ENCODE data around the gene FOXC1. TPM values are rescaled to one million over a fixed set of nuclear protein-coding genes. Genes with fewer than 3 reads are reported as not detected.

Gene FOXC1
- total RNA-seq, 1 donor from 2014 or later, result 9.8 TPM

DNA sequence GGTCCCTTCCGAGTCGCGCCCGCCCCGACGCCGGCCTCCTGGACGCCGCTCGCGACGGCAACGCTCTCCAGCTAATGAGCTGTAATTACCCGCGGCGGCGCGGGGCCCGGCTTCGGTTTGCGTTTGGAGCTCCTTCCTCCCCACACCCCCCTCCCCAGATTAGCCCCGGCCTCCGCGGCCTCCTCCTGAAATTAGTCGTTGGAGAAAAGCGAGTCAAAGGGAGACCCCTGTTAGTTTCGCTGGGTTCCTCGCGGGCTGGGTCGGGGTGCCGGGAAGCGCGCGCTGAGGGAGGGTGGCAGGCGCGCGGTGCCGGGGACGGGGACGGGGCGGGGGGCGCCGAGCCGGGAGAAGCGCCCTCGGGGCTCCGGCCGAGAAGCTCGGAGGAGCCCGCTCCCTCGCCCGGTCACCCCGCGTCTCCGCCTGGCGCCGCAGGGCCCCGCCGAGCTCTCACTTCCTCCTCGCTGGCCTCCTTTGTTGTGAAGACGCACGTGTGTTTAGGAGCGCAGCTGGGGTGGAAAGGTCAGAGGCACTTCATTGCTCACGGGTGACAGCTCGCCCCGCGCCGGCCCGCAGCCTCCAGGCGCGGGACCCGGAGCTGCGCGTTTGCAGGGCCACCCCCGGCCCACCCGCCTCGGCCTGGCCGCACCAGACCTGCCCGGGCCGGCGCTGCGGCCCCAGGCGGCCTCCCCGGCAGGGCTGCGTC is 4.9 kb downstream of the FOXC1 start:
- Histone ChIP-seq H3K4me3 (peak overlapping the region; percentile 38 to 59), H3K4me1 (peaks cover 28% of the 10 kb centered on the region), H3K27ac (peak overlapping the region; percentile 20), H3K27me3 (peaks cover 26% of the 10 kb centered on the region), H3K36me3 (no peaks in the 10 kb centered on the region), H3K9me3 (no peaks in the 10 kb centered on the region)
- DNase-seq (ENCODE audit: extremely low spot score in 2 of 2), result no peak
- no peak for TF ChIP-seq POLR2A (IDR thresholded peaks at IDR 0.05)
- no peak for TF ChIP-seq POLR2AphosphoS5 (IDR thresholded peaks at IDR 0.05; ENCODE audit: insufficient read depth in 1 of 2, low read depth in 1 of 2)
- TF ChIP-seq, protein P1, sequence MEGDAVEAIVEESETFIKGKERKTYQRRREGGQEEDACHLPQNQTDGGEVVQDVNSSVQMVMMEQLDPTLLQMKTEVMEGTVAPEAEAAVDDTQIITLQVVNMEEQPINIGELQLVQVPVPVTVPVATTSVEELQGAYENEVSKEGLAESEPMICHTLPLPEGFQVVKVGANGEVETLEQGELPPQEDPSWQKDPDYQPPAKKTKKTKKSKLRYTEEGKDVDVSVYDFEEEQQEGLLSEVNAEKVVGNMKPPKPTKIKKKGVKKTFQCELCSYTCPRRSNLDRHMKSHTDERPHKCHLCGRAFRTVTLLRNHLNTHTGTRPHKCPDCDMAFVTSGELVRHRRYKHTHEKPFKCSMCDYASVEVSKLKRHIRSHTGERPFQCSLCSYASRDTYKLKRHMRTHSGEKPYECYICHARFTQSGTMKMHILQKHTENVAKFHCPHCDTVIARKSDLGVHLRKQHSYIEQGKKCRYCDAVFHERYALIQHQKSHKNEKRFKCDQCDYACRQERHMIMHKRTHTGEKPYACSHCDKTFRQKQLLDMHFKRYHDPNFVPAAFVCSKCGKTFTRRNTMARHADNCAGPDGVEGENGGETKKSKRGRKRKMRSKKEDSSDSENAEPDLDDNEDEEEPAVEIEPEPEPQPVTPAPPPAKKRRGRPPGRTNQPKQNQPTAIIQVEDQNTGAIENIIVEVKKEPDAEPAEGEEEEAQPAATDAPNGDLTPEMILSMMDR (IDR thresholded peaks at IDR 0.05), result no peak
- intact Hi-C loops (cut with DNase I), result loop anchor here (5.0 to 10.0 kb wide), 2 partner anchors 300 to 488 kb away; no protein-coding TSS in a partner anchor

DNA sequence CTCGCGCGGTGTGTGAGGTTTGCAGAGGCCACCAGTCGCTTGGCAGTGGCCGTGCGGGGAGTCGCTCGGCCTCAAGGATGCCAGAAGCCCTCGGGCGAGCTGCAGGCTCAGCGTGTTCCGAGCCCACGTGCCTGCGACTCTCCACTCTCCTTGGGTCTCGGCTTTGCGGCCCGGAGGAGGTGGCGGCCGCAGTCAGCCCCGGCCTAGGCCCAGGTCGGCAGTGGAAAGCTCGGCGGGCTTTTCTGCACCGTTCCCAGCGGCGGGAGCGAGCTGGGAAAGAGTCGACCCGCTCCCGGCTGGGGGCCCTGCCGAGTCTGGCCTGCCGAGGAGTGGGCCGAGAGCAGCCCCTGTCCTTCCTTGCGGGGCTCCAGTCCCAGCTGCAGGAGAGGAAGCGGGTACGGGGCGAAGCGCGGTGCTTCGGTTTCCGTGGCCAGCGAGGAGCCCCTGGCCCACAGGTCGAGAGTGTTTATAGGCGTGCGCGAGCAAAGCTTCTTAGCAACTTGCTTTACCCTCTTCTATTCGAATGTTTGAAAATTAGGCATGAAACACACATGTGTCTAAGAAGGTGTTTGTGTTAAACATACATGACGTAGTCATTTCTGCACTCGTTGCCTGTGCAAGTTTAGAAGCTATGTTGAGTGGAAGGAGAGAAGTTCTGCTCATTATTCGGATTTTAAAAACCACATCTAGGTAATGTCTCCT is 5.6 kb downstream of the FOXC1 start:
- DNase-seq (ENCODE audit: extremely low spot score in 2 of 2), result no peak
- Histone ChIP-seq H3K27ac (peak overlapping the region; percentile 20), H3K36me3 (no peaks in the 10 kb centered on the region), H3K9me3 (no peaks in the 10 kb centered on the region), H3K4me1 (peaks cover 31% of the 10 kb centered on the region), H3K4me3 (peak overlapping the region; percentile 38 to 59), H3K27me3 (peaks cover 26% of the 10 kb centered on the region)
- intact Hi-C loops (cut with DNase I), result loop anchor here (10.0 kb wide), 1 partner anchor 299 kb away; no protein-coding TSS in a partner anchor
- TF ChIP-seq POLR2AphosphoS5 (IDR thresholded peaks at IDR 0.05; ENCODE audit: insufficient read depth in 1 of 2, low read depth in 1 of 2) (no peak), POLR2A (IDR thresholded peaks at IDR 0.05) (no peak)
- TF ChIP-seq, protein P1 (IDR thresholded peaks at IDR 0.05), result no peak

DNA sequence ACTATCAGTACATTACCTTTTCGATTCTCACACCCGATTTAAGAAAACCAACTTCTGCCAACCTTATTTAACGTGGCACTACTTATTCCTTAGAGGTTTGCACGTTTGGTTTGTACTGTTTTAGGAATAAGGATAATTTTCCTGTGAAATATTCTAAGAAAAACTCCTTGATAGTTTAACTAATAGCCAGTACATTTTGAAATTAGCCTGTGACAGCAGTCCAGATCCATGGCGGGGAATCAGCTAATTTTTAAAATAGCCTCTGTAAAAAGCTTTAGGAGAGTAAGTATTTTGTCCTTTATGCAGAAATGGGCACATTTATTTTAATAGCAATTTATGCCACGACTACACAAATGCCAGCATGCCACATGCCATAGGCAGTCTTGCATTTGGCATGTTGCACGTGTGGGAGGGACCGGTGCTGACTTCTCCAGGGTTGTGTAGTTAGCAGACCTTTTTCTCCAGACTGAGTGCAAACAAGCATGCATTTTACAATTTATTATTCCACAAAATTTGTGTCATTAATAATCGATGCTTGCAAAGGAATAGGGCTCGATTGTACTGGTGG is 6.2 kb downstream of the FOXC1 start:
- H3K4me3 ChIP-seq, result no peak overlapping the region
- peaks cover 26% of the 10 kb centered on the region for H3K27me3 ChIP-seq
- intact Hi-C loops (cut with DNase I), result loop anchor here (10.0 kb wide), 1 partner anchor 299 kb away; no protein-coding TSS in a partner anchor

DNA sequence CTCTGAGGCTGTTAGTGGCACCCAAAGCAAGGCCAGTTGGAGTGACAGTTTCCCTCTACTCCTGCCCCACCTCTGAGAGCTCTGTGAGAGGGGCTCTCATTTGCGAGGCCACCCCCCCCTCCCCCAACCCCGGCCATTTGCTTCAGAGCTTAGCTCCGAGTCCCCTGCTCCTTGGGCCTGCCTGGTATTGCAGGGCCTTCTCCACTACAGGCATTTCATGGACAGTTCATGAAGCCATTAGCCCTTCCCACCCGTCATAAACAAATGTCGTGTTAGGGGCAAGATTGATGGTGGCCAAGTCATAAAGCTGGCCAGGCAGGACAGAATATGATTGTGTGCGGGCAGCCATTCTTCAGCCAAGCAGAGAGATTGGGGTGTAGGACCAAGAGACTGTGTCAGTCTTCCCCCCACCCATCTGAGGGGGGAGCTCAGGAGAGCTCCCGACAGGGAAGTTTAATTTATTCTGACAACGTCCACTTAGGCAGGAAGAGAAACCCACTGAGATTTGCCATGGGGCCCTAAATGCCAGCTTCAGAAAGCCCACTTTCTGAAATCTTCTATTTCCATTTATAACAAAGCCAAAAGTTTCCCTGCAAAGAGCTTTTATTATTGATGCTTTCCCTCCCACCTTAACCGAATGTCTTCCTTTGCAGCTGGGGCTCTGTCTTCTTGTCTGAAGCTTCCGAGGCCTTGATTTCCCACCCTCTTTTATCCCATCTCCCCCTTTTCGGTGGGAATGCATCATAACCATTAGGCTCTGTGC is 7.2 kb downstream of the FOXC1 start:
- H3K4me1 ChIP-seq, result peaks cover 22% of the 10 kb centered on the region
- intact Hi-C loops (cut with DNase I), result loop anchor here (10.0 kb wide), 1 partner anchor 298 kb away; no protein-coding TSS in a partner anchor
- no peak overlapping the region for H3K27ac ChIP-seq

More for the DNA sequence above, 6.2 kb downstream of the FOXC1 start:
- DNase-seq (ENCODE audit: extremely low spot score in 2 of 2), result no peak
- TF ChIP-seq, protein P1 (IDR thresholded peaks at IDR 0.05), result no peak
- TF ChIP-seq POLR2AphosphoS5 (IDR thresholded peaks at IDR 0.05; ENCODE audit: insufficient read depth in 1 of 2, low read depth in 1 of 2) (no peak), POLR2A (IDR thresholded peaks at IDR 0.05) (no peak)
- Histone ChIP-seq H3K4me1 (peaks cover 26% of the 10 kb centered on the region), H3K36me3 (no peaks in the 10 kb centered on the region), H3K9me3 (no peaks in the 10 kb centered on the region), H3K27ac (no peak overlapping the region)

More for the DNA sequence above, 7.2 kb downstream of the FOXC1 start:
- Histone ChIP-seq H3K4me3 (no peak overlapping the region), H3K9me3 (no peaks in the 10 kb centered on the region), H3K27me3 (peaks cover 22% of the 10 kb centered on the region), H3K36me3 (no peaks in the 10 kb centered on the region)
- DNase-seq (ENCODE audit: extremely low spot score in 2 of 2), result no peak
- TF ChIP-seq POLR2AphosphoS5 (IDR thresholded peaks at IDR 0.05; ENCODE audit: insufficient read depth in 1 of 2, low read depth in 1 of 2) (no peak), POLR2A (IDR thresholded peaks at IDR 0.05) (no peak)
- TF ChIP-seq, protein P1 (IDR thresholded peaks at IDR 0.05), result no peak

All from vagina (tissue), 2 donors.